Endothelial cell of umbilical vein (primary cell): ENCODE results near the gene PIM1.

Experiments used
- CTCF ChIP-seq, 2 donors: IDR thresholded peaks; 1 replicate in 1 of 2; 2 replicates in 1 of 2; pipeline ENCODE4 v1.5.1; 2011; ENCODE audit warnings: low read length in 2 of 2, mild to moderate bottlenecking in 2 of 2, moderate library complexity in 2 of 2, control low read depth in 1 of 2, inconsistent platforms in 1 of 2, low read depth in 1 of 2; ENCODE audit not compliant: insufficient read depth in 1 of 2; ENCODE audit errors: extremely low read depth in 1 of 2
- EZH2 ChIP-seq: IDR thresholded peaks from 2 replicates; pipeline ENCODE4 v1.6.1; 2012; ENCODE audit warnings: borderline replicate concordance, low read depth, mild to moderate bottlenecking, moderate library complexity, low read length, inconsistent platforms; ENCODE audit not compliant: severe bottlenecking
- GATA2 ChIP-seq: IDR thresholded peaks from 2 replicates; pipeline ENCODE4 v1.7.0; 2011; ENCODE audit warnings: low read depth, mild to moderate bottlenecking, moderate library complexity, mixed read lengths, low read length; ENCODE audit not compliant: insufficient read length, insufficient read depth
- JUN ChIP-seq: IDR thresholded peaks from 2 replicates; pipeline ENCODE4 v1.6.1; 2011; ENCODE audit warnings: borderline replicate concordance, low read depth; ENCODE audit not compliant: insufficient read length, insufficient read depth
- MAX ChIP-seq: IDR thresholded peaks from 2 replicates; pipeline ENCODE4 v1.6.1; 2011; ENCODE audit not compliant: insufficient read depth, insufficient read length
- POLR2A ChIP-seq: IDR thresholded peaks from 2 replicates; pipeline ENCODE4 v1.6.1; 2012; ENCODE audit warnings: low read depth, mild to moderate bottlenecking, control low read depth, low read length
- POLR2AphosphoS5 ChIP-seq: IDR thresholded peaks from 2 replicates; pipeline ENCODE4 v1.6.1; 2012; ENCODE audit warnings: low read depth, mild to moderate bottlenecking, control low read depth, low read length, moderate library complexity; ENCODE audit not compliant: insufficient read depth

- TF ChIP-seq CTCF (IDR thresholded peaks at IDR 0.05; ENCODE audit: extremely low read depth in 1 of 2, insufficient read depth in 1 of 2, low read depth in 1 of 2, low read length in 2 of 2) (no peak), POLR2A (no peak), POLR2AphosphoS5 (no peak), EZH2 (no peak), GATA2 (no peak), JUN (no peak), MAX (no peak)
Measured at GRCh38 chr6:37160922-37161778, 8.8 kb upstream of the PIM1 start.
